Thyroid gland (tissue), 4 donors: ENCODE results near the gene CFAP221.

Experiments used
- POLR2A ChIP-seq, 2 donors: fragments of 450-650 bp; IDR thresholded peaks; one replicate each; pipeline ENCODE4 v1.6.1; 2017; ENCODE audit warnings: antibody characterized with exemption in 2 of 2, mild to moderate bottlenecking in 2 of 2, moderate library complexity in 1 of 2
- TF ChIP-seq, protein P1 (sequence below), 6 experiments: fragments of 200-600 bp in 3 of 6; fragments of 450-650 bp in 3 of 6; sonication (generic) in 3 of 6; IDR thresholded peaks; one replicate each; pipeline ENCODE4 v1.5.1; 2016 to 2019; ENCODE audit warnings: antibody characterized with exemption in 6 of 6, mild to moderate bottlenecking in 2 of 6, inconsistent platforms in 1 of 6, moderate library complexity in 1 of 6

- no peak for TF ChIP-seq POLR2A (IDR thresholded peaks at IDR 0.05)
- TF ChIP-seq, protein P1, sequence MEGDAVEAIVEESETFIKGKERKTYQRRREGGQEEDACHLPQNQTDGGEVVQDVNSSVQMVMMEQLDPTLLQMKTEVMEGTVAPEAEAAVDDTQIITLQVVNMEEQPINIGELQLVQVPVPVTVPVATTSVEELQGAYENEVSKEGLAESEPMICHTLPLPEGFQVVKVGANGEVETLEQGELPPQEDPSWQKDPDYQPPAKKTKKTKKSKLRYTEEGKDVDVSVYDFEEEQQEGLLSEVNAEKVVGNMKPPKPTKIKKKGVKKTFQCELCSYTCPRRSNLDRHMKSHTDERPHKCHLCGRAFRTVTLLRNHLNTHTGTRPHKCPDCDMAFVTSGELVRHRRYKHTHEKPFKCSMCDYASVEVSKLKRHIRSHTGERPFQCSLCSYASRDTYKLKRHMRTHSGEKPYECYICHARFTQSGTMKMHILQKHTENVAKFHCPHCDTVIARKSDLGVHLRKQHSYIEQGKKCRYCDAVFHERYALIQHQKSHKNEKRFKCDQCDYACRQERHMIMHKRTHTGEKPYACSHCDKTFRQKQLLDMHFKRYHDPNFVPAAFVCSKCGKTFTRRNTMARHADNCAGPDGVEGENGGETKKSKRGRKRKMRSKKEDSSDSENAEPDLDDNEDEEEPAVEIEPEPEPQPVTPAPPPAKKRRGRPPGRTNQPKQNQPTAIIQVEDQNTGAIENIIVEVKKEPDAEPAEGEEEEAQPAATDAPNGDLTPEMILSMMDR (IDR thresholded peaks at IDR 0.05): no peak
These were observed 150.7 kb downstream of the CFAP221 start for GRCh38 chr2:119694845-119695521.
